ENCODE measurements around the gene HIVEP3.

Gene HIVEP3

DNA sequence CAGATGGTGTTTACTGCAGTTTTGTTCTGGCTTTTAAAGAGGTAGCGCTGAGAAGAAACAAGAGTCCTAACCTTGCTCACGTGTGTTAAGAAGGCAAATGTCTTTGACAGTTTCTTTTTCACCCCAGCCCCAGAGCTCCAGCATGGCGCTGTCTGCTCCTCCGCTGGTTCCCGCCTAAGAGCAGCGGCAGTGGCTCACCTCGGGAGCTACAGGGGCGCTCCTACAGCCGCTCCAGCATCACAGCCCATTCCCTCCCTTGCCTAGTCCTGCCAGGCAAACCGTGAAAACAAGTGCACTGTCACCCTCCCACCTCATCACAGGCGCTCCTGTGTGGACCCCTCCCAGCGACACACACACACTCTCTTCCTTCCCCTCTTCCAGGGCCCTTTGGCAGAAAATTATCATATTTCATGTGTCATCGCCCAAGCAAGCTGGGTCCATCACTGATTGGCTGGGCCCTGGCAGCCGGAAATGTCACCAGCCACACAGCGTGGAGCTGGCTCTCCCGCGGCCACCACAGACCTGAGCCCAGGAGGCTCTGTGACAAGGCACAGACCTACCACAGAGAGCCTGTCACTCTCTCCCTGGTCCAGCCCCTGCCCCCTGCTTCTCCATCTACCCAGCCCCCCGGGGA is 1.2 kb upstream of the HIVEP3 start:
- DNase-seq = peak in 2 of 4 experiments; percentile 34 to 58

DNA sequence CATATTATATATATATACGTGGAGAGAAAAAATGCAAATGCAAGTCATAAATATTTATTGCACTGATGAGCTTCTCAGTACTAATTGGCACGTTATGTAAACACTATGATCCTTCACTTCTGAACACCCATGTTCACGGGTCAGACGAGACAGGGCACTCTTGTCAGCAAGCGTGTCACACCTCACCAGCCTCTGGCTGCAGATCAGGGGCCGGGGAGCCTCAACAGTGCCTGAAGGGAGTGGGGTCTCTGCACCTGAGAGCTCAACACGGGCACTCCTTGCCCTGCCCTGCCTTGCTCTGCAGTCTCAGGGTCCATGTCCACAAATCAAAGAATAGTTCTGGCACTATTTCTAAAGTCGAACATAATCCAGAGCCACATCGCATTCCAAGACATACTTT is 409 bp upstream of the HIVEP3 start:
- no peak for DNase-seq

GRCh38 chr1:41917835-41918449 is 780 bp downstream of the HIVEP3 start:
- peak in 1 of 4 experiments; percentile 31 for DNase-seq

GRCh38 chr1:41917076-41917475 is 1.6 kb downstream of the HIVEP3 start:
- DNase-seq = no peak

GRCh38 chr1:41915786-41916571 is 2.7 kb downstream of the HIVEP3 start:
- DNase-seq = no peak

- no peak for DNase-seq
Measured at GRCh38 chr1:41914516-41914915, 4.2 kb downstream of the HIVEP3 start.

DNA sequence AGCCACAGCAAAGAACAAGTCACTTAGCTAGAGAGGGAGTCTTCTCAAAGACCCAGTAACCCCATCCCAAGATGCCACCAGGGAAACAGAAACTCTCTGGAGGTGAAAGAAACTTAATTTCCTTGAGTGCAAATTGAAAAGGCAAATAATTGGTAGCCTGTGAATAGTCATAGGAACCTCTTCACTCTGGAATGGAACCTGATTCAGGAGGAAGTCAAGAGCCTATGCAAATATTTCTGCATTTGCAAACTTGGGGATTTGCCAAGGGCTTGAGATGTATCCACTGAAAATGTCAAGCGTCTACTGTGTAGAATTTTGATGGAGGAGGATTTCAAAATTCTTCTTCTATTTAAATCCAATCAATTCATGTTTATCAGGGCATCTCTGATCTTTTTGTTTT is 5.7 kb downstream of the HIVEP3 start:
- DNase-seq = no peak

- DNase-seq = no peak
Measured at GRCh38 chr1:41908288-41908895, 10.3 kb downstream of the HIVEP3 start.

- no peak for DNase-seq
Measured at GRCh38 chr1:41907446-41907845, 11.3 kb downstream of the HIVEP3 start.

DNA sequence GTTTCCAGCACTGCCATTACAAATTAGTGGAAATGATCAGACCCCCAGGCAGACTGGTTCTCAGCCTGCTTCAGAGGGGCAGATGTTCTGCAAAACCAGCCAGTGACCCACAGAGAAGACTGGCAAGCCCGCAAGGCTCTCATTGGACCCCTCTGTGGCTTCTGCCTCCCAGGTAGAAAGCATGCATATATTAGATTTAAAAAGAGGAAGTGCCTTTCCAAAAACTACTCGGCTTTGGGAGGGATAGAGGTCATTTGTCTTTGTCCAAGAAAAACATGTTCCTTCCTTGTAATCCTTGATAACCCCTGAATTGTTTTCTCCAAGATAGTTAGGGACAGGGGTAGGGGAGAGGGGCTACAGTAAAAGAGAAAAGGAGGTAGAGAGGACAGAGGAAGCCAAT is 11.8 kb downstream of the HIVEP3 start:
- no peak for DNase-seq

DNA sequence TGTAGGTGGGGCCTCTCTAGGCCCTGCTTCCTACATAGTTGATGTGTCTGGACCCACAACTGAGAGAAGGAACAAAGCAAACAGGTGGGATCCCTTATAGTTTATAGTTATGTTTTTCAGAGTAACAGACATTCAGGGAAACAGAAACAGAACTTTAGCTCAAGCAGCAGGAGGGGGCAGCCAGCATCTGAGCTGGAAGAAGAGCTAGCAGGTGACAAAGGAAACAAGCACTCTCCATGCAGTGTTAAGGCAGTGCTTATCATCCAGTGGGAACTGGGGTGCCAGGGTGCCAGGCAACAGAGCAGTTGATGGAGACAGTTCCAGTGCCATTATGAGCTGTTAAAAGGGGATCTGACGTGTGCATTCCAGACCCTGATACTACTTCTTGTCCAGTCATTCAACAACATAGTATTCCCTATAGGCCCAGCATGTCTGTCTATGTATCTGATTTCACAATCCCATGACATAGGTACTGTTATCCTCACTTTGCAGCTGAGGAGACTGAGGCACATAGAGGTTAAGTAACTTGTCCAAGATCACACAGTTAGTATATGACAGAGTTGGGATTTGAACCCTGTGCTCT is 13.5 kb downstream of the HIVEP3 start:
- no peak for DNase-seq

DNA sequence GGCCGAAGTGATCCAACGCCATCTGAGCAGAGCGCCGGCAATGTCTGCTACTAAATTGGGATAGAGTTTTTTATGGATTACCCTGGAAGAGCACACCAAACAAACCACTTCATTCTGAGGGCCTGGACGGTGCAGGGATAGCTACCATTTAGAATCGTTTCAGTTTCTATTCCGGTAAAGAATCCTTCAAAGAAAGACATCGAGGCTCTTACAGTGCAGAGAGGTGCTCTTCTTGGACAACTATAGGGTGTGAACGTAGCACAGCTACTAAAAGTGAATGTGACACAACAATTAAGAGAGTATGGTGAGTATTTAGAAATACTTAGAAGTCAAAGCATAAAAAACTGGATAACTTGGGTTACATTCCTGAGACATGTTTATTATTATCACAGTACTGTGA is 16.1 kb downstream of the HIVEP3 start:
- no peak for DNase-seq

- DNase-seq = no peak
Measured at GRCh38 chr1:41902159-41902577, 16.6 kb downstream of the HIVEP3 start.

- DNase-seq = no peak
Measured at GRCh38 chr1:41901551-41901950, 17.2 kb downstream of the HIVEP3 start.

- DNase-seq = no peak
Measured at GRCh38 chr1:41900603-41901444, 17.9 kb downstream of the HIVEP3 start.

GRCh38 chr1:41898191-41898713 is 20.5 kb downstream of the HIVEP3 start:
- DNase-seq = peak in 2 of 4 experiments; percentile 66 to 68

DNA sequence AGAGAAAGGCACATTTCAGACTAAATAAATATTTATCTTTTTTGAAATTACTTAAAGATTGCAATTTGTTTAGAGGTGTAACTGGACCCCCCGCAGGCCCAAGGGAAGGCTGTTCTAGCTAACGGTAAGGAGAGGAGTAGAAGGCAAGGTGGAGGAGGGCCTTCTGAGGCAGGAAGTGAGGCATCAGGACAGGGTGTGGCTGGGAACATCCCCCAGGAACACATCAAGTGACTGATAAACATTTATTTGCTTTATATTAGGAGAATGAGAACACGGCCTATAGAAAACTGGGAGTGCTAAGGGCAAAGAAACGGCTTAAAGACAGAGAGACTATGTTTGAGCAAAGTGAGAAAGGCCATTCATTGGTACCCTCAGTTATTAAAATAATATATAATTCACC is 23.2 kb downstream of the HIVEP3 start:
- no peak for DNase-seq

- DNase-seq = no peak
Measured at GRCh38 chr1:41894808-41895483, 23.8 kb downstream of the HIVEP3 start.

DNA sequence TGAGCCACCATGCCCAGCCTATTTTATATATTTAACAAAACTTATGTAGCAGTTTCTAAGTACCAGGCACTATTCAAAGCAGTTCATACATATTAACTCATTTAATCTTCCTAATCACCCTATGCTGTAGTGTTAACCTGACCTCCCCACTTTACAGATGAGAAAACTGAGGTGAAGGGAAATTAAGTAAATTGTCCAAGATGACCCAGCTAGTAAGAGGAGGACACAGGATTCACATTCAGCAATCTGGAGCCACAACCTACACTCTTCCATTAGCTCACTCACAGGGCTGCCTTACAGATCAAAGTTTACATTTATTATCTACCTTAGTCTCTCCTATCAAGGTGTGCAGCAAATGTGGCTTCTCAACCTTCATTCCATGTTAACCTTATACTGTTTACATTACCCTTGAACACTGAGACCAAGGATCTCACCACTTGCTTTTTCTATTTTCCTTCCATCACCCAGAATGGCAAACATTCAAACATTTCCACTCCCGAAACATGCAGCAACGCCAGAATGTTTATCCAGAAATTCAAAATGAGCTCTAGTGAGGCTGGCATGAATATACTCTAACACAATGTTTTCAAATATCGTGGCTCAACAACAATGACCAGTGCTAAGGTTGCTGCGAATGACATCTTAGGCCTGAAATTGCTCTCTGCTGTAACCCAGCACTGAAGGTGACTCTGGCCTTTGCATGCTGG is 24.5 kb downstream of the HIVEP3 start:
- DNase-seq = no peak

DNA sequence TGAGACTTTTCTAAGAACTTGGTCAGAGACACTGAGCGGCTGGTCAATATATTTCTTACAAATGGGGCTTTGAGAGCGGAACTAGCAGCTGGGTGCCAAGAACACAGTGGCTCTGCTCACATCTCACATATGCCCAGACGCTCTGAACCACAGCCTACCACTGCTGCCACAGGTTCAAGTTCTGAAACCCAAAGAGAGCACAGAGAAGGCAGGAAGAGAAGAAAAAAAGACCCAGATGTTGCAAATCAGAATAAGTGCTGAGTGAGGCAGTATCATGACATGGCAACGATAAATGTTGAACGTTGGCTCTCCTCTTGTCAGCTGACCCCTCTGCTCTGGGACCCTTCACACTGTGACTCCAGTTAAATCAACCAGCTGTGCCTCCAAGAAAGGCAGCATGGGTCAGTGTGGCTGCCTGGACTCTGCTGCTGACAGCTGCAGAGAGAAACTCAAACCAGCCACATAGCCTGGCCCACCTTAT is 26.4 kb downstream of the HIVEP3 start:
- no peak for DNase-seq
